ENCODE data around the gene STMN1.

DNA sequence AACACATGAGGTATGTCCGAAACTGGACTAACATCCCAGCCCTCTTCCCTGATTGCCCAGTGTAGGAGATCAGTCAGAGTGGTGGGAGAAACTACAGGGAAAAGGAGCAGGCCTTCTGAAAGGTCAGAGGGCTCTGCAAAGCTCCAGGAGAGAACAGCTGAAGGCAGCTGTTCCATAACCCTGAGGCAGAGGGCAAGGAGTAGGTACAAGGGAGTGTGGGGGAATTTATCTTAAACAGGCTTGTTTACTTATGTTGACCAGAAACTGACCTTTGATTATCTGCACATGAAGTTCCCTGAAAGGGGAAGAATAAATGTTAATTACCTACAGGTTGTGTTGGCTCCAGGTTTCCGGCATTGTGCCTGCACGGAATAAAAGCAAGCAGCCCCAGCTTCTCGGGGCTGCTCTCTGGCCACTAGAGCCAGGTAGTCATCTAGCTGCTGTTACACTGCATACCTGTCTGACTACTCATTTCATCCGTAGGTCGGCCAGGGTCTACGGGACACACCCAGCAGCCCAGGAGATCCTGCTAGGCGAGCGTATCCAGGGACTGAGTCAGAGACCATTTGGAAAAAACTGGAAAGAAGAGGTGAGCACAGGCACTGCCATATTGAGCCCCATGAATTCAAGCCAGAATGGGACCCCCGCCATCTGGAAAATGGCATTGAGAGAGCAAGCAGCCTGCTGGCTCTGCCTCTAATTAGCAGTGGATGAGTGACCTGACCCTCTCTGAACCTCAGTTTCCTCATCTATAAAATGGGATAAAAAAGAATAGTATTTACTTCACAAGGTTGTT lies 15.8 kb downstream of the STMN1 start:
- TF ChIP-seq EZH2 (IDR thresholded peaks at IDR 0.05) (no peak), SIN3A (IDR thresholded peaks at IDR 0.05; ENCODE audit: low read depth) (peak; percentile 55; the same call in 1 of the 2 replicates), POLR2A (IDR thresholded peaks at IDR 0.05; ENCODE audit: borderline replicate concordance, extremely low read depth, insufficient read depth, insufficient read length) (no peak), SP1 (IDR thresholded peaks at IDR 0.05; ENCODE audit: low read depth) (peak; percentile 96), CBX3 (IDR thresholded peaks at IDR 0.05; ENCODE audit: low read depth) (peak; percentile 95), SRF (IDR thresholded peaks at IDR 0.05; ENCODE audit: low read depth) (0 out of 2 replicates have a peak, but pooled peaks have one; percentile 50), ZNF274 (IDR thresholded peaks at IDR 0.05; ENCODE audit: low read depth, low read length) (no peak), POLR2AphosphoS5 (IDR thresholded peaks at IDR 0.05; ENCODE audit: low read depth, low read length) (peak; percentile 63), FOSL1 (IDR thresholded peaks at IDR 0.05; ENCODE audit: low read depth) (peak; percentile 94)
- TF ChIP-seq, protein P1, sequence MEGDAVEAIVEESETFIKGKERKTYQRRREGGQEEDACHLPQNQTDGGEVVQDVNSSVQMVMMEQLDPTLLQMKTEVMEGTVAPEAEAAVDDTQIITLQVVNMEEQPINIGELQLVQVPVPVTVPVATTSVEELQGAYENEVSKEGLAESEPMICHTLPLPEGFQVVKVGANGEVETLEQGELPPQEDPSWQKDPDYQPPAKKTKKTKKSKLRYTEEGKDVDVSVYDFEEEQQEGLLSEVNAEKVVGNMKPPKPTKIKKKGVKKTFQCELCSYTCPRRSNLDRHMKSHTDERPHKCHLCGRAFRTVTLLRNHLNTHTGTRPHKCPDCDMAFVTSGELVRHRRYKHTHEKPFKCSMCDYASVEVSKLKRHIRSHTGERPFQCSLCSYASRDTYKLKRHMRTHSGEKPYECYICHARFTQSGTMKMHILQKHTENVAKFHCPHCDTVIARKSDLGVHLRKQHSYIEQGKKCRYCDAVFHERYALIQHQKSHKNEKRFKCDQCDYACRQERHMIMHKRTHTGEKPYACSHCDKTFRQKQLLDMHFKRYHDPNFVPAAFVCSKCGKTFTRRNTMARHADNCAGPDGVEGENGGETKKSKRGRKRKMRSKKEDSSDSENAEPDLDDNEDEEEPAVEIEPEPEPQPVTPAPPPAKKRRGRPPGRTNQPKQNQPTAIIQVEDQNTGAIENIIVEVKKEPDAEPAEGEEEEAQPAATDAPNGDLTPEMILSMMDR (IDR thresholded peaks at IDR 0.05 in 2 of 3, conservative IDR thresholded peaks at IDR 0.05 in 1 of 3; ENCODE audit: borderline replicate concordance in 1 of 3, insufficient read depth in 1 of 3, low read depth in 2 of 3, low read length in 2 of 3) = no peak
- TF ChIP-seq, protein P2, sequence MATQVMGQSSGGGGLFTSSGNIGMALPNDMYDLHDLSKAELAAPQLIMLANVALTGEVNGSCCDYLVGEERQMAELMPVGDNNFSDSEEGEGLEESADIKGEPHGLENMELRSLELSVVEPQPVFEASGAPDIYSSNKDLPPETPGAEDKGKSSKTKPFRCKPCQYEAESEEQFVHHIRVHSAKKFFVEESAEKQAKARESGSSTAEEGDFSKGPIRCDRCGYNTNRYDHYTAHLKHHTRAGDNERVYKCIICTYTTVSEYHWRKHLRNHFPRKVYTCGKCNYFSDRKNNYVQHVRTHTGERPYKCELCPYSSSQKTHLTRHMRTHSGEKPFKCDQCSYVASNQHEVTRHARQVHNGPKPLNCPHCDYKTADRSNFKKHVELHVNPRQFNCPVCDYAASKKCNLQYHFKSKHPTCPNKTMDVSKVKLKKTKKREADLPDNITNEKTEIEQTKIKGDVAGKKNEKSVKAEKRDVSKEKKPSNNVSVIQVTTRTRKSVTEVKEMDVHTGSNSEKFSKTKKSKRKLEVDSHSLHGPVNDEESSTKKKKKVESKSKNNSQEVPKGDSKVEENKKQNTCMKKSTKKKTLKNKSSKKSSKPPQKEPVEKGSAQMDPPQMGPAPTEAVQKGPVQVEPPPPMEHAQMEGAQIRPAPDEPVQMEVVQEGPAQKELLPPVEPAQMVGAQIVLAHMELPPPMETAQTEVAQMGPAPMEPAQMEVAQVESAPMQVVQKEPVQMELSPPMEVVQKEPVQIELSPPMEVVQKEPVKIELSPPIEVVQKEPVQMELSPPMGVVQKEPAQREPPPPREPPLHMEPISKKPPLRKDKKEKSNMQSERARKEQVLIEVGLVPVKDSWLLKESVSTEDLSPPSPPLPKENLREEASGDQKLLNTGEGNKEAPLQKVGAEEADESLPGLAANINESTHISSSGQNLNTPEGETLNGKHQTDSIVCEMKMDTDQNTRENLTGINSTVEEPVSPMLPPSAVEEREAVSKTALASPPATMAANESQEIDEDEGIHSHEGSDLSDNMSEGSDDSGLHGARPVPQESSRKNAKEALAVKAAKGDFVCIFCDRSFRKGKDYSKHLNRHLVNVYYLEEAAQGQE (IDR thresholded peaks at IDR 0.05; ENCODE audit: low read depth) = no peak
- TF ChIP-seq, protein P3, sequence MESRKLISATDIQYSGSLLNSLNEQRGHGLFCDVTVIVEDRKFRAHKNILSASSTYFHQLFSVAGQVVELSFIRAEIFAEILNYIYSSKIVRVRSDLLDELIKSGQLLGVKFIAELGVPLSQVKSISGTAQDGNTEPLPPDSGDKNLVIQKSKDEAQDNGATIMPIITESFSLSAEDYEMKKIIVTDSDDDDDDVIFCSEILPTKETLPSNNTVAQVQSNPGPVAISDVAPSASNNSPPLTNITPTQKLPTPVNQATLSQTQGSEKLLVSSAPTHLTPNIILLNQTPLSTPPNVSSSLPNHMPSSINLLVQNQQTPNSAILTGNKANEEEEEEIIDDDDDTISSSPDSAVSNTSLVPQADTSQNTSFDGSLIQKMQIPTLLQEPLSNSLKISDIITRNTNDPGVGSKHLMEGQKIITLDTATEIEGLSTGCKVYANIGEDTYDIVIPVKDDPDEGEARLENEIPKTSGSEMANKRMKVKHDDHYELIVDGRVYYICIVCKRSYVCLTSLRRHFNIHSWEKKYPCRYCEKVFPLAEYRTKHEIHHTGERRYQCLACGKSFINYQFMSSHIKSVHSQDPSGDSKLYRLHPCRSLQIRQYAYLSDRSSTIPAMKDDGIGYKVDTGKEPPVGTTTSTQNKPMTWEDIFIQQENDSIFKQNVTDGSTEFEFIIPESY (IDR thresholded peaks at IDR 0.05; ENCODE audit: extremely low read depth, insufficient replicate concordance, low read length) = no peak
- TF ChIP-seq, protein P4, sequence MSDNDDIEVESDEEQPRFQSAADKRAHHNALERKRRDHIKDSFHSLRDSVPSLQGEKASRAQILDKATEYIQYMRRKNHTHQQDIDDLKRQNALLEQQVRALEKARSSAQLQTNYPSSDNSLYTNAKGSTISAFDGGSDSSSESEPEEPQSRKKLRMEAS (IDR thresholded peaks at IDR 0.05) = peak; percentile 56
